ENCODE data around the gene BAZ2B.

DNA sequence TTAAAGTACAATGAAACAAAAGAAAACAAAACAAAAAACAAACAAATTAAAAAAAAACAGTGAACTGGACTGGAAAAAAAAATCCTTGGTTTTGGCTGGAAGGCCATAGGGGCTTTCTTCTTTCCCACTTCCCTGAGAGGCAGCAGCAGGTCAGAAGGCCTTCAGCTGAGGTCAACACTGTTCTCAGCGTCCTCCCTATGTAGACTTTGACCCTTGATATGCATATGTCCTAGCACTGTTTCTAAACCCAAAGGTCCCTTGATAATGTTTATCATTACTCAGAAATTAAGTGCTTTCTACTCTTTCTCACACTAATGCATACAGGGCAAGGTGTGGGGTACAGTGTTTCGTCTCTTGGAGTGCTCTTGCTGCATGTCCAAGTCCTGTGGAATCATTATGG is 254.3 kb downstream of the BAZ2B start:
- TF ChIP-seq CEBPB (IDR thresholded peaks at IDR 0.05), result no peak
- TF ChIP-seq, protein P1, sequence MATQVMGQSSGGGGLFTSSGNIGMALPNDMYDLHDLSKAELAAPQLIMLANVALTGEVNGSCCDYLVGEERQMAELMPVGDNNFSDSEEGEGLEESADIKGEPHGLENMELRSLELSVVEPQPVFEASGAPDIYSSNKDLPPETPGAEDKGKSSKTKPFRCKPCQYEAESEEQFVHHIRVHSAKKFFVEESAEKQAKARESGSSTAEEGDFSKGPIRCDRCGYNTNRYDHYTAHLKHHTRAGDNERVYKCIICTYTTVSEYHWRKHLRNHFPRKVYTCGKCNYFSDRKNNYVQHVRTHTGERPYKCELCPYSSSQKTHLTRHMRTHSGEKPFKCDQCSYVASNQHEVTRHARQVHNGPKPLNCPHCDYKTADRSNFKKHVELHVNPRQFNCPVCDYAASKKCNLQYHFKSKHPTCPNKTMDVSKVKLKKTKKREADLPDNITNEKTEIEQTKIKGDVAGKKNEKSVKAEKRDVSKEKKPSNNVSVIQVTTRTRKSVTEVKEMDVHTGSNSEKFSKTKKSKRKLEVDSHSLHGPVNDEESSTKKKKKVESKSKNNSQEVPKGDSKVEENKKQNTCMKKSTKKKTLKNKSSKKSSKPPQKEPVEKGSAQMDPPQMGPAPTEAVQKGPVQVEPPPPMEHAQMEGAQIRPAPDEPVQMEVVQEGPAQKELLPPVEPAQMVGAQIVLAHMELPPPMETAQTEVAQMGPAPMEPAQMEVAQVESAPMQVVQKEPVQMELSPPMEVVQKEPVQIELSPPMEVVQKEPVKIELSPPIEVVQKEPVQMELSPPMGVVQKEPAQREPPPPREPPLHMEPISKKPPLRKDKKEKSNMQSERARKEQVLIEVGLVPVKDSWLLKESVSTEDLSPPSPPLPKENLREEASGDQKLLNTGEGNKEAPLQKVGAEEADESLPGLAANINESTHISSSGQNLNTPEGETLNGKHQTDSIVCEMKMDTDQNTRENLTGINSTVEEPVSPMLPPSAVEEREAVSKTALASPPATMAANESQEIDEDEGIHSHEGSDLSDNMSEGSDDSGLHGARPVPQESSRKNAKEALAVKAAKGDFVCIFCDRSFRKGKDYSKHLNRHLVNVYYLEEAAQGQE (IDR thresholded peaks at IDR 0.05), result no peak

Measured in A549 (cell line).